ENCODE measurements around the gene COL20A1. TPM values are rescaled to one million over a fixed set of nuclear protein-coding genes. Genes with fewer than 3 reads are reported as not detected.

The COL20A1 gene
- total and polyA plus RNA-seq, 3 donors from 2014 or later: 14.4 to 17.2 (median 17.1) TPM

GRCh38 chr20:63259734-63260460, 33.1 kb upstream of the COL20A1 start:
- no peak overlapping the region for H3K27ac ChIP-seq
- no peaks in the 10 kb centered on the region for H3K9me3 ChIP-seq
- peaks cover under 1% of the 10 kb centered on the region for H3K4me1 ChIP-seq
- no peaks in the 10 kb centered on the region for H3K36me3 ChIP-seq (ENCODE audit: low read depth, missing control alignments)
- H3K27me3 ChIP-seq: no peaks in the 10 kb centered on the region
- DNase-seq: no peak
- WGBS, 2 donors: 85% methylated on average over 23 to 25 of the region's 25 CpGs
- intact Hi-C loops (cut with DNase I; ENCODE audit: low total_unique reads): no loop called here
- no peak overlapping the region for H3K4me3 ChIP-seq
- TF ChIP-seq CTCF (IDR thresholded peaks at IDR 0.05) (no peak), POLR2A (IDR thresholded peaks at IDR 0.05) (no peak)

GRCh38 chr20:63260521-63260920, 32.5 kb upstream of the COL20A1 start:
- no peak overlapping the region for H3K27ac ChIP-seq
- no peaks in the 10 kb centered on the region for H3K27me3 ChIP-seq
- intact Hi-C loops (cut with DNase I; ENCODE audit: low total_unique reads): no loop called here
- no peak for DNase-seq
- no peaks in the 10 kb centered on the region for H3K36me3 ChIP-seq (ENCODE audit: low read depth, missing control alignments)
- no peak overlapping the region for H3K4me3 ChIP-seq
- 82 to 93% methylated on average over 11 to 15 of the region's 15 CpGs for WGBS, 2 donors
- no peaks in the 10 kb centered on the region for H3K9me3 ChIP-seq
- no peak for TF ChIP-seq CTCF (IDR thresholded peaks at IDR 0.05)
- TF ChIP-seq POLR2A (IDR thresholded peaks at IDR 0.05): no peak
- no peaks in the 10 kb centered on the region for H3K4me1 ChIP-seq

GRCh38 chr20:63261060-63261794, 31.8 kb upstream of the COL20A1 start:
- 49% methylated on average over 20 to 24 of the region's 25 CpGs for WGBS, 2 donors
- intact Hi-C loops (cut with DNase I; ENCODE audit: low total_unique reads): no loop called here

GRCh38 chr20:63261795-63262528, 31.0 kb upstream of the COL20A1 start:
- H3K4me3 ChIP-seq: no peak overlapping the region
- H3K9me3 ChIP-seq: no peaks in the 10 kb centered on the region
- no peaks in the 10 kb centered on the region for H3K27me3 ChIP-seq
- 72 to 81% methylated on average over 23 to 30 of the region's 30 CpGs for WGBS, 2 donors
- no peak for TF ChIP-seq CTCF (IDR thresholded peaks at IDR 0.05)
- TF ChIP-seq POLR2A (IDR thresholded peaks at IDR 0.05): no peak
- intact Hi-C loops (cut with DNase I; ENCODE audit: low total_unique reads): no loop called here
- H3K27ac ChIP-seq: no peak overlapping the region
- no peak for DNase-seq
- H3K36me3 ChIP-seq (ENCODE audit: low read depth, missing control alignments): no peaks in the 10 kb centered on the region
- H3K4me1 ChIP-seq: no peaks in the 10 kb centered on the region

More at GRCh38 chr20:63261060-63261794, 31.8 kb upstream of the COL20A1 start:
- no peak for DNase-seq
- TF ChIP-seq POLR2A (IDR thresholded peaks at IDR 0.05): no peak
- no peak for TF ChIP-seq CTCF (IDR thresholded peaks at IDR 0.05)
- no peaks in the 10 kb centered on the region for H3K27me3 ChIP-seq
- no peaks in the 10 kb centered on the region for H3K4me1 ChIP-seq
- no peak overlapping the region for H3K4me3 ChIP-seq
- H3K27ac ChIP-seq: no peak overlapping the region
- no peaks in the 10 kb centered on the region for H3K9me3 ChIP-seq
- no peaks in the 10 kb centered on the region for H3K36me3 ChIP-seq (ENCODE audit: low read depth, missing control alignments)

Data from testis (tissue), 3 donors.